Measurements from ENCODE around the gene COX4I1. TPM values are rescaled to one million over a fixed set of nuclear protein-coding genes. Genes with fewer than 3 reads are reported as not detected.

Gene COX4I1
- total and polyA plus RNA-seq, 10 of the 15 experiments (the other 5 are each of a cell fraction or from before 2014, with no cell fraction given), result 480 to 1,889 (median 872) TPM

GRCh38 chr16:85812031-85812807 lies 12.7 kb downstream of the COX4I1 start (continued):
- TF ChIP-seq POU2F2 (IDR thresholded peaks at IDR 0.05; ENCODE audit: borderline replicate concordance, low read depth, low read length) (no peak), MTA3 (IDR thresholded peaks at IDR 0.05; ENCODE audit: borderline replicate concordance, low read length) (no peak), ZSCAN29 (IDR thresholded peaks at IDR 0.05) (no peak), MLLT1 (IDR thresholded peaks at IDR 0.05) (no peak), NBN (IDR thresholded peaks at IDR 0.05) (no peak), ZNF687 (IDR thresholded peaks at IDR 0.05) (no peak), ZNF384 (IDR thresholded peaks at IDR 0.05; ENCODE audit: borderline replicate concordance, low read depth, low read length) (no peak)

Data from GM12878 (cell line).